Measurements from ENCODE around the gene SYNDIG1. TPM values are rescaled to one million over a fixed set of nuclear protein-coding genes. Genes with fewer than 3 reads are reported as not detected.

Gene SYNDIG1
- total RNA-seq = not detected

DNA sequence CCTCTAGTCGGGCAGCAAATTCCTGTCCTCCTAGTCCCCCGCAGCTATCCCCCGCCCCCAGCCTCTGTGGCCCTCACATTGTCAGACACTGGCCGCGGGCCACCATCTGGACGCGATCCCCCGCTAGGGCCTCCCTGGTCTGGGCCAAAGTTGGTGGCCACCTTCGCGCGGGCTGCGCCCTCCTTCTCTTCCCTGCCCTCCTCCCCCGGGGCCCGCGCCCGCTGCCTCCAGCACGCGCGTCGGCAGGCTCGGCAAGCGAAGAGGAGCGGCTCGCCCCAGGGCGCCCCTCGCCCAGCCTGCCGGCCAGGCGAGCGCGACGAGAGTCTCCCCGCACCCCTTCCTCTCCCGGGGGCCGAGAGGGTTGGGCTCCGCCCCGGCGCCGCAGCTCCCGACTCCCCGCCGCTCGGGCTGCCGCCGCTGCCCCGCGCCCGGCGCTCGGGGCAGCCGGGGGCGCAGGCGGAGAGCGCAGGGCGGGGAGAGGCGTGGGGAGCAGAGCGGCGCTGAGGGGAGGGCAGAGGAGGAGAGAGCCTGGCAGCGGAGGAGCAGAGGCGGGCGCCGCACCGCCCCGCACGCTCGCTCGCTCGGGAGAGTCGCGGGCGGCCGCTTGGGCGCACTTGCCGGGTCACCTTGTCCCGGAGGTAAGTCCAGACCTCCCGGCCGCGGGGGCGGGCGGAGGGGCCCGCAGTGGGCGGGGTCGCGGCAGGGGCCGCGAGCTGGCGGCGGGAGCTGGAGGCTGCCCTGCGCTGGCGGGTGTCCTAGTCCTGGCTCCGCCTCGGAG lies at the start of gene SYNDIG1:
SYNDIG1 (plus strand) TSS at position 514 of the 778 bp plus-strand sequence. CDS start 73,469 bp downstream, outside the sequence.
- Mint-ChIP-seq H3K36me3 (no peaks in the 10 kb centered on the region), H3K4me1 (ENCODE audit: low read depth in 2 of 2) (no peaks in the 10 kb centered on the region), H3K4me3 (no peak within 1 kb of the TSS), H3K9me3 (no peaks in the 10 kb centered on the region), H3K27me3 (peaks cover 31 to 63% of the 10 kb centered on the region in 2 donors), H3K27ac (no peak within 1 kb of the TSS)
- ATAC-seq (peak in 1 of 2 donors; percentile 3), DNase-seq (ENCODE audit: low spot score) (no peak)

DNA sequence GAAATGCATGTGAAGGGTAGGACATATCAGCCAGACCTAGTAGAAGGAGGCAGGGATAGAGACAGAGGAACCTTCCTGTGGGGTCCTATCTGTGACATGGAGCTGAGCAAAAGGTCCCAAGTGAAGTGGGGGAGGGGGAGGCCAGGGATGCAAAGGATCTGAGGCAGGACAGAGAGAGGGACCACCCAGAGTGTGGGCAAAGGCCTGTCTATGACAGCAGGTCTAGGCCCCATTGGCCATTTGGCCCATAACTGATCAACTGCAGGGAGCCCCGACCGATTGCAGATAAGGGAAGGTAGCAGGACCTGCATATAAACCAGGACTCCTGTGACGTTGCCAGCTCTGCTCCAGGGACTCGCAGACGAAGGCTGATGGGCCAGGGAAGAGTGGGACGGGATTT lies 49.6 kb upstream of the SYNDIG1 start:
- Mint-ChIP-seq H3K4me1 (ENCODE audit: low read depth in 2 of 2) (no peaks in the 10 kb centered on the region), H3K27ac (no peak overlapping the region), H3K4me3 (no peak overlapping the region), H3K9me3 (peaks cover 2% of the 10 kb centered on the region), H3K36me3 (no peaks in the 10 kb centered on the region), H3K27me3 (peaks cover 0 to 5% of the 10 kb centered on the region in 2 donors)
- ATAC-seq (no peak), DNase-seq (ENCODE audit: low spot score) (no peak)

DNA sequence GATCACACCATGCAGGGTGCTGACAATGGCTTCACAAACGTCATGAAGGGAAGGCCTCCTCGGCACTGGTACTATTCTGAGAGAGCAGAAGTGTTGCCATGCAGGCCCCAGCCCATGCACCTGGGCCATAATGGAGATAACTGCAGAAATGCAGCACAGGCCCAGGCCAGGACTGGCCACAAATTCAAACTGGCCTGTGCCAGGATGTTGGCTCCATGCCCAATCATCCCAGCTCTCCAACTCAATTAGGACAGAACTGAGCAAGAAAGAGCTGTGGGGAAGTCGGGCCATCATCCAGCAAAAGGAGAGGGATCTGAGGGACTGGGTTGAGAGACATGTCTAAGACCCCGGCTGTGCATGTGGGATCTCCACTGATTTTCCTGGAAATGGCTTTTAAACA lies 48.9 kb upstream of the SYNDIG1 start:
- no peaks in the 10 kb centered on the region for H3K36me3 Mint-ChIP-seq
- H3K9me3 Mint-ChIP-seq = no peaks in the 10 kb centered on the region
- H3K27me3 Mint-ChIP-seq = peaks cover 4 to 8% of the 10 kb centered on the region in 2 donors
- ATAC-seq (peak in 1 of 2 donors; percentile 24), DNase-seq (ENCODE audit: low spot score) (no peak)
- no peak overlapping the region for H3K4me3 Mint-ChIP-seq
- no peaks in the 10 kb centered on the region for H3K4me1 Mint-ChIP-seq (ENCODE audit: low read depth in 2 of 2)
- no peak overlapping the region for H3K27ac Mint-ChIP-seq

DNA sequence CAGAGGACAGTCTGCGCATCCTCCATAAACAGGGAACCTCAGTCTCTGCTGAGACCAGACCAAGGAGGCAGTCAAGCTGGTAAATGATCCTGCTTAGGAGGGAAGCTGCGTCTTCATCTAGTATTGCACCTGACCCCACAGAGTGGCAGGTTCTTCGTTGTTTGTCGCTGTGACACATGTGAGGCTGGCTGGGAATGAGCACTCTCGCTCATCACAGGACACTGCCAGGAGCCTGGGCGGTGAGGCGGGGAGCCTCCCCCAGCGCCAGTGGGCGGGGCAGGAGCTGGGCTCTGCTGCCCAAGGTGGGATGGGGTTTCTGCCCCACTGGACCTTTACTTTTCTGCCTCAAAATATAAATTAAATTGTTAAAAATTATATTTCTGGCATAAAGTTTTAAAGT lies 48.4 kb upstream of the SYNDIG1 start:
- Mint-ChIP-seq H3K9me3 (no peaks in the 10 kb centered on the region), H3K4me3 (no peak overlapping the region), H3K27me3 (peaks cover 6 to 13% of the 10 kb centered on the region in 2 donors), H3K27ac (no peak overlapping the region), H3K4me1 (ENCODE audit: low read depth in 2 of 2) (no peaks in the 10 kb centered on the region), H3K36me3 (no peaks in the 10 kb centered on the region)
- DNase-seq (ENCODE audit: low spot score) (no peak), ATAC-seq (no peak)

DNA sequence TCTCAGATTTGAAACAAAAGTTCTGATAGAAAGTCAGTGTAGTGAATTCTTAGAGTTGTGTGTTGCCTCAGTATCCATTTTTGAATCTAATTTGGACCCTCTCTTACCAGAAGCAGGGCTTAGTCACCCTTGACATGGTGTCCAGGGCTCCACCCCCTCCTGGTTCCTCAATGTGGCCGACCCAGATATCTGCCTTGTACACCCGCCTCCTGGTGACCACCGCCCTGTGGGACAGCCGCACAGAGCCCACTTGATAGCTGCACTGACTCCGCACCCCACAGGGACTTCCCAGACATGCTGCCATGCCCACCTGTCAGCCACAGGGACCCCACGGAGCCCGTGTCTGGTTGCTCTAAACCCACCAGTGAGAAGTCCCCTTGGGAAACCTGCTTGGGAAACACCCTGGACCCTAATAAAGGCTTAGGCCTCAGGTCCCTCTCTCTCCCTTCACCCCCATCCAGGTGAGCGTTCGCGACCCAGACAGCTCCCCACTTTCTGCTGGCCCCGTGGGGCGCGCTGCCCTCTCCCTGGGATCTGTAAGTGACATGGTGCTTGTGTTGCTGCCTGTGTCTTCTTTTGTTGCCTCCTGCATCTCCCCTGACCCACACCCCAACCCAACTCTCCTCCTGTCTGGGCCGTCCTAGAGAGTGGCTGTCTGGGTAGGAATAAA lies 47.2 kb upstream of the SYNDIG1 start:
- no peak overlapping the region for H3K27ac Mint-ChIP-seq
- no peaks in the 10 kb centered on the region for H3K4me1 Mint-ChIP-seq (ENCODE audit: low read depth in 2 of 2)
- no peaks in the 10 kb centered on the region for H3K9me3 Mint-ChIP-seq
- H3K36me3 Mint-ChIP-seq = no peaks in the 10 kb centered on the region
- no peak overlapping the region for H3K4me3 Mint-ChIP-seq
- no peak for DNase-seq (ENCODE audit: low spot score)
- H3K27me3 Mint-ChIP-seq = peaks cover 6 to 14% of the 10 kb centered on the region in 2 donors
- peak; percentile 27 to 29 for ATAC-seq

DNA sequence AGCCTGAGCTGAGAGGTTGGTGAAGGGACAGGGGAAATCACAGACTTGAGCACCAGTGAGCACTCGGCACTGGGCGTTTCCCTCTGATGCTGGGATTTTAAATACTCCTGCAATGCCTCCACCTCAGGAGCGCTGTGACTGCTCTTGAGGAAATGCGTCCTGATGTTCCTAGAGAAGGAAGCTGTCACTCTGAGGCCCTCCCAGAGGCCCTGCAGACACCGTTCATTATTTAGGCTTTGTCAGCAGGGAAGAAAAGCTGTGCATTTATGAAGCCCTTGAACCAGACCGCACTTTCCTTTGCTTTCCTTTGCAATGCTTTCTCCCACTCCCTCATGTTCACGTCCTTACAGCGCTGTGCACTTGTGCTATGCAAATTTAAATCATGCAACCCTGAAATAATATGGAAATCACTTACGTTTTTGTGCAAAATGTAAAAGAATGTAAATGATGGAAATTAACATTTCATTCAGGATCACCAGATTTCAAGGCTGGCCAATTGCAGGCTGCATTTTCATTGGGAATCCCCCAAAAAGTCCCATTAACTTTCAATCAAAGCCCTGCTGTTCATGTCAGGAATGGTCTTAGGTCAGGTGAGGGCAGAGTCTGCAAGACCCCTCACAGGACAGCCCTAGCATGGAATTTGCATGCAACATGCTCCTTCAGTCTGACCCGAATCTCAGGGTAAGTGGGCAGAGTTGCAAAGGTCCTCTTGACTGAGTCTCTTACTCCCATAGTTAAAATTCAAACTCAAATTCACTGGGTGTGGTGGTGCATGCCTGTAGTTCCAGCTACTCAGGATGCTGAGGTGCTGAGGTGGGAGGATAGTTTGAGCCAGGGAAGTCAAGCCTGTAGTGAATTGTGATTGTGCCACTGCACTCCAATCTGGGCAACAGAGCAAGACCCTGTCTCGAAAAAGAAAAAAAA lies 45.8 kb upstream of the SYNDIG1 start:
- no peak overlapping the region for H3K4me3 Mint-ChIP-seq
- no peak overlapping the region for H3K27ac Mint-ChIP-seq
- no peaks in the 10 kb centered on the region for H3K36me3 Mint-ChIP-seq
- H3K4me1 Mint-ChIP-seq (ENCODE audit: low read depth in 2 of 2) = no peaks in the 10 kb centered on the region
- ATAC-seq = no peak
- no peaks in the 10 kb centered on the region for H3K9me3 Mint-ChIP-seq
- peaks cover 14 to 20% of the 10 kb centered on the region in 2 donors for H3K27me3 Mint-ChIP-seq
- no peak for DNase-seq (ENCODE audit: low spot score)

DNA sequence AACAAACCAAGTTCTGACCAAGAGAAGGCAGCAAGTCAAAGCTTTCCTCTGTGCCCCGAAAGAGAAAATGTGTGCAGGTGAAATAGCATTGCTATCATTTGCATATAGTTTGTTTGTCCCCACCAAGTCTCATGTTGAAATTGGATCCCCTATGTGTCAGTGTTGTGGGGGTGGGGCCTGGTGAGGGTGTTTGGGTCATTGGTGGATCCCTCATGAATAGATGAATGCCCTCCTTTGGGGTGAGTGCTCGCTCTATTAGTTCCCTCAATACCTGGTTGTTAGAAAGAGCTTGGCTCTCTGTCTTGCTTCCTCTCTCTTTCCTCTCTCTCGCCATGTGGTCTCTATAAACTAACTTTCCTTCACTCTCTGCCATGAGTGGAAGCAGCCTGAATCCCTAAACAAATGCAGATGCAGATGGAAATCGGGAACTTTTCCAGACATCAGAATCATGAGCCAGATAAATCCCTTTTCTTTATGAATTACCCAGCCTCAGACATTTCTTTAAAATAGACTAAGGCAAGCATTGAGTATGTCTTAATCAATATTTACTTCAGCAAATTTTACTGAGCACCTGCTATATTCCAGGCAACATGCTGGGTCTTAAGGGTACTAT lies 43.8 kb upstream of the SYNDIG1 start:
- Mint-ChIP-seq H3K4me3 (no peak overlapping the region), H3K4me1 (ENCODE audit: low read depth in 2 of 2) (no peaks in the 10 kb centered on the region), H3K27ac (no peak overlapping the region), H3K9me3 (no peaks in the 10 kb centered on the region), H3K27me3 (peaks cover 18 to 29% of the 10 kb centered on the region in 2 donors), H3K36me3 (no peaks in the 10 kb centered on the region)
- DNase-seq (ENCODE audit: low spot score) (no peak), ATAC-seq (no peak)

DNA sequence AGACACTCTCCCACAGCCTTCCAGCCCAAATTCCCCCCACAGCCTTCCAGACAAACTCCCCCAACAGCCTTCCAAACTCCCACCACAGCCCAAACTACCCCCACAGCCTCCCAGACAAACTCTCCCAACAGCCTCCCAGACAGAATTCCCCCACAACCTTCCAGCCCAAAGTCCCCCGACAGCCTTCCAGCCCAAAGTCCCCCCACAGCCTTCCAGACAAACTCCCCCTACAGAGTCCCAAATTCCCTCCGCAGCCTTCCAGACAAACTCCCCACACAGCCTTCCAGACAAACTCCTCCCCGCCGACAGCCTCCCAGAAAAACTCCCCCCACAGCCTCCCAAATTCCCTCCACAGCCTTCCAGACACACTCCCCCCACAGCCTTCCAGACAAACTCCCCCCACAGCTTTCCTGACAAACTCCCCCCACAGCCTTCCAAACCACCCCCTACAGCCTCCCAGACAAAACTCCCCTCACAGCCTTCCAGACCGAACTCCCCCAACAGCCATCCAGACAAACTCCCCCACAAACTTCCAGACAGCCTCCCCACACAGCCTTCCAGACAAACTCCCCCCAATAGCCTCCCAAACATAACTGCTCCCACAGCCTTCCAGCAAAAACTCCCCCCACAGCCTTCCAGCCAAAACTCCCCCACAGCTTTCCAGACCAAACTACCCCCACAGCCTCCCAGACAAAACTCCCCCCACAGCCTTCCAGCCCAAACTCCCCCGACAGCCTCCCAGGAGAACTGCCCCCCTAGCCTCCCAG lies 38.0 kb upstream of the SYNDIG1 start:
- no peak overlapping the region for H3K27ac Mint-ChIP-seq
- H3K9me3 Mint-ChIP-seq = no peaks in the 10 kb centered on the region
- no peak overlapping the region for H3K4me3 Mint-ChIP-seq
- peaks cover 16 to 18% of the 10 kb centered on the region in 2 donors for H3K27me3 Mint-ChIP-seq
- no peak for ATAC-seq
- no peaks in the 10 kb centered on the region for H3K36me3 Mint-ChIP-seq
- DNase-seq (ENCODE audit: low spot score) = no peak
- H3K4me1 Mint-ChIP-seq (ENCODE audit: low read depth in 2 of 2) = no peaks in the 10 kb centered on the region

DNA sequence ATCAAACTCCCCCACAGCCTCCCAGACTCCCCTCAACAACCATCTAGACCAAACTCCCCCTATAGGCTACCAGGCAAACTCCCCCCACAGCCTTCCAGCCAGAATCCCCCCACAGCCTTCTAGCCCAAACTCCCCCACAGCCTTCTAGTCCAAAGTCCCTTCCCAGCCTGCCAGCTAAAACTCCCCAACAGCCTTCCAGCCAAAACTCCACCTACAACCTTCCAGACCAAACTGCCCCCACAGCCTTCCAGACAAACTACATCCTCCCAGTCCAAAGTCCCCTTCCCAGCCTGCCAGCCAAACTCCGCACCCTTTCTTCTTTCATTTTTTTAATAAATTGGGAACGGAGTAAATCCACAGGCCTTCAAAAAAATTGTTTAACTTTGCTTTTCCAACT lies 37.4 kb upstream of the SYNDIG1 start:
- no peak overlapping the region for H3K4me3 Mint-ChIP-seq
- H3K27ac Mint-ChIP-seq = no peak overlapping the region
- DNase-seq (ENCODE audit: low spot score) = no peak
- no peaks in the 10 kb centered on the region for H3K4me1 Mint-ChIP-seq (ENCODE audit: low read depth in 2 of 2)
- peaks cover 16 to 18% of the 10 kb centered on the region in 2 donors for H3K27me3 Mint-ChIP-seq
- no peaks in the 10 kb centered on the region for H3K9me3 Mint-ChIP-seq
- no peaks in the 10 kb centered on the region for H3K36me3 Mint-ChIP-seq
- no peak for ATAC-seq

DNA sequence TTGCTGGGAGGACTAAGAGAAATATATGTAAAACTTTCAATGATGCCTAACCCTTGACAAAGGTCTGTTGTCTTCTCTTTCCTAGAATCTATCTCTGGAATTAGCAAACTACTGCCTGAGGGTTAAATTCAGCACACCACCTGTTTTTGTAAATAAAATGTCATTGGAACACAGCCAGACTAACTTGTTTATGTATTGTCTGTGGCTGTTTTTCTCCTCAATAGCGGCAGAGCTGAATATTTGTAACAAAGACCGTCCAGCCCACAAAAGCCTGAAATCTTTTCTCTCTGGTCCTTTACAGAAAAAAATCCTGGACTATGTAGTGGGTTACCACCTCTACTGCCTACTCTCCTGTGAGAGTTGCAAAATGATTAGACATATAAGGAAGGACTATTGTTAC lies 33.3 kb upstream of the SYNDIG1 start:
- Mint-ChIP-seq H3K36me3 (no peaks in the 10 kb centered on the region), H3K27ac (no peak overlapping the region), H3K27me3 (peaks cover 14 to 15% of the 10 kb centered on the region in 2 donors), H3K9me3 (no peaks in the 10 kb centered on the region), H3K4me1 (ENCODE audit: low read depth in 2 of 2) (no peaks in the 10 kb centered on the region), H3K4me3 (no peak overlapping the region)
- ATAC-seq = no peak
- no peak for DNase-seq (ENCODE audit: low spot score)

DNA sequence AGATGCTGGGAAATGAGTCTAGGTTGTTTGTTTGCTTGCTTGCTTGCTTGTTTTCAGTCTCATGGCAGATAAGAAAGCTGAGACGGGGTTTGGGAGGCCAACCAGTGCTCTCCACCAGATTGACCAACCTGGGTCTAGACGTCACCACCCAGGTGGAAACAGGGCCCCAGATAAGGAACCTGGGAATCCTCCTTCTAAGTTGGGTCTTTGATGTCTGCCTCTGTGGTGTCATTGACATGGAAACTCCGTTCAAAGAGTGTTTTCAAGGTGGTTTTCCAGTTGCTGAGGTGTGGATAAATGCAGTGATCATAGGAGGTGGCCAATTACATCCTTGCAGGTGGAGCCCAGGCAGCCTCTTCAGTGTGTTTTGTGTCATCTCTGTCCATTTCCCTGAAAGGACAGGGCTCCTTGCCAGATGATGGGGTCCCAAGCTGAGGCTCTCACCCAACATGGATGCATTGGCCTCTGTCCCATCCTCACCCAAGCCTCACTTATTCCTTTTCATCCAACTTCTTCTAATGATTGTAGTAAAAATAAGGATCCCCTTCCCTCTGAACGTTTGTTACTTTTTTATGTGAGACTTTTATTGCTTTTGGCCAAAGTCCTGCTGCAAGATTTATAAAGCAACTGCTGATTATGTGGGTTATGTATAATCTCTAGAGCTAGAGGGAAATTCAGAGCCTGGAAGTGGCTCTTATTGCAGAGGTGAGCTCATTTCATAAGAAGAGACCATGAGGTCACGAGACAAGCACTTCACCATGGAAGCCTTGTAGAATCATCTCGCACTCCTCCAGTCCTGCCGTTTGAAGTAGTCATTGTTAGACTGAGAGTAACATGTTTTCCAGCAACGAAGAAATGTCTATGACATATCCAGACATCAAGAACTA lies 32.0 kb upstream of the SYNDIG1 start:
- H3K36me3 Mint-ChIP-seq = no peaks in the 10 kb centered on the region
- H3K27ac Mint-ChIP-seq = no peak overlapping the region
- peaks cover 18 to 23% of the 10 kb centered on the region in 2 donors for H3K27me3 Mint-ChIP-seq
- ATAC-seq (no peak), DNase-seq (ENCODE audit: low spot score) (no peak)
- no peak overlapping the region for H3K4me3 Mint-ChIP-seq
- H3K9me3 Mint-ChIP-seq = no peaks in the 10 kb centered on the region
- H3K4me1 Mint-ChIP-seq (ENCODE audit: low read depth in 2 of 2) = no peaks in the 10 kb centered on the region

DNA sequence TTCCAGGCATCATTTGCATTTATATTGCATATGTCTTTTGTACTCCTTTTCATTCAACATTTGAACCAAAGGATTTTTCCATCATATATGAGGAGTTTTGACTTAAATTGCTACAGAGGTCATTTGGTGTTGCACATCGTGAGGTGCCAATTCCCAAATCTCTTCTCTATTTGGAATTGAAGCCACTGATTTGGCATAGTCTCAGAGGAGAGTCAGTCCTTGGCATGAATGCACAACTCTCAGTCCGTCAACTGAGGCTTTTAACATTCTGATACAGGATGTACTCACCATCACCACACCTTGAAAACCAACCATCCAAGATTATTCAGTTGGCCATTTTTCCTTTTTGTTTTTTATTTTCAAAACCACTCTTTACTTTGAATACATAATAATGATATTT lies 31.1 kb upstream of the SYNDIG1 start:
- H3K27me3 Mint-ChIP-seq = peaks cover 15 to 23% of the 10 kb centered on the region in 2 donors
- no peak overlapping the region for H3K4me3 Mint-ChIP-seq
- ATAC-seq = no peak
- H3K4me1 Mint-ChIP-seq (ENCODE audit: low read depth in 2 of 2) = no peaks in the 10 kb centered on the region
- H3K9me3 Mint-ChIP-seq = no peaks in the 10 kb centered on the region
- no peak for DNase-seq (ENCODE audit: low spot score)
- no peaks in the 10 kb centered on the region for H3K36me3 Mint-ChIP-seq
- H3K27ac Mint-ChIP-seq = no peak overlapping the region

Data from natural killer cell treated with Interleukin-12 subunit alpha and Interleukin-12 subunit beta and Interleukin-15 and Interleukin-18, amount 100 ng/mL, for 72 hours (primary cell).